ENCODE results near the gene CHTF8. TPM values are rescaled to one million over a fixed set of nuclear protein-coding genes. Genes with fewer than 3 reads are reported as not detected.

CHTF8 gene, protein sequence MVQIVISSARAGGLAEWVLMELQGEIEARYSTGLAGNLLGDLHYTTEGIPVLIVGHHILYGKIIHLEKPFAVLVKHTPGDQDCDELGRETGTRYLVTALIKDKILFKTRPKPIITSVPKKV
- total RNA-seq = 43.5 TPM

DNA sequence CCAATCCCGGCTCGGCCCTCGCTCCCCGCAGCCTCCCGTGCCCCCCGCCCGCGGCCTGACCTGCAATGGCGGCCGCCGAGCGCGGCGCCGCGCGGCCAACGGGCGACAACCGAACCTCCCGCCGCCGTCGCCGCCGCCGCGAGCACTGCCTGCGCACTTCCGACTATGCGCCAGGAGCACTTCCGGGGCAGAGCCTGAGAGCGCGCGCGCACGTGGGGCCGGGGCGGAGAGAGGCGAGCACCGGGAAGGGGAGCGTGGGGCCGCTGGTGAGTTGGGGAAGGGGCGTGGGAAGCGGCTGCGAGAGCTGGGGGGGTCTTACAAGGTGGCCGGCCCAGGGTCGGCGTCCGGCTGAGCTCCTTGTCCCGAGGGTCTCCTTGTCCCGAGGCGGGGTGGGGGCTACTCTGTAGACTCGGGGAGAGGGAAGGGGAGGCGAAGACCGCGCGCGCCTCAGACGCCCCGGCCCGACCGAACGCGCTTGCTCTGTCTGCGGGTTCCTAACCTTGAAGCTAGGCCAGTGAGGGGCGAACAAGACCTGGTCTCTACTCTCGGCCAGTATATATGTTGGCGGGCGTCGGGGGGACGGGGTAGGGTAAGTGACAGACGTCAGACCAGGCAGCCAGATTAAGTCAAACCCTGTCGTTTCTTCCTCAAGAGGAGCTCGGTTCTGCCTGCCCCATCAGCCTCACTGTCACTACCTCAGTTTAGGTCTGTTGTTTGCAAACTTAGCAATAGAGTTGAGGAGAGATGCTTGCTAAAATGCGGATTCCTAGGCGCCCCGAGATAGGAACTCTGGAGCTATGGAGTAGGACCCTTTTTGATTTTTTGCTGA lies at the start of gene CHTF8, which contains the start of gene UTP4:
Gene CHTF8 (minus strand): TSS at position 165 of the 829 bp plus-strand sequence. CDS start 11,130 bp downstream, outside the sequence.
Gene UTP4 (plus strand): TSS at position 226 of the 829 bp plus-strand sequence. CDS start 811 bp downstream, outside the sequence.

DNA sequence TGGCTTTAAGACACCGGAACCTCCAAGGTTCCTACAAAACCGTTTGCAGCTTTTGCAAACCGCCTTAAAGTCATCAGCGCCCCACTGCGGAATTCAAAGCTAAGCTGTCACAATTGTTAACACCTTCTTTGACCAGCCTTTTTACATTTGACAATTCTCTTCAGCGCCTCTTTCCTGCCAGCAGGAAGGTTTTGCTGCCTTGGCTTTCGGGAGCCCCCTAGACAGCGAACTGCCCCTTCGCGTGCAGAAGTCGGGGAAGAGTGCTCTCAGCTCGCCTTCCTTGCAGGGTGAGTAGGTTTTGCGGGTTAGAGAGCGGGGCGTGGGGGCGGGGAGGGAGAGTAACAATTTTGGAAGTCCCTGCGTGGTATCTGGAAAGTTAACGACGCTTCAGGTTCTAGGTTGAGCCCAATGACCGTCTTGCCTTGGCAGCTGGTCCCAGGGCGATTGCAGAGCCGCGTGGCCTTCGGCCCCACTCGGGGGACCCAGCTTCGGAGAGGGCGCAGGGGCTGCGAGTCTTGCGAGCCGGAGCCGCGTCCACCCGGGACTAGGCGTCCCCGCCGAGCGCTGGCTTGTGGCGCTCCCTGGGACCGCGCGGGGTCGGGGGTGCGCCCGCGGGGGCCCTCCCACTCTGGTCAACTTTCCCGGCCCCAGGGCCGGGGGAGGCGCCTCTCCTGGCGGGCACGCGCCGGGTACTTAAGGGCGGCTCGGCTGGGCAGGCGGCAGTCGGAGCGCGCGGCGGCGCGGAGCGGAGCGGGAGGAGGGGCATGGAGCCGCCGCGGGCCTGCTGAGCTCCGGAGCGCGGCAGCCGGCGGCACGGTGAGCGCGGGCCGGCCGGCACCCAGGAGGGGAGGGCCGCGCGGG lies 26.7 kb downstream of the CHTF8 start, which contains the start of gene HAS3:
Gene HAS3 (plus strand): TSS at position 153 of the 861 bp plus-strand sequence. CDS start 3,743 bp downstream, outside the sequence.

Small RNA genes within 50 kb of the gene (small RNA-seq; reads per million reads assigned to genes)
- gene RNU6-22P (ENCODE audit: low replicate concordance) = not detected

Other genes with a start within 250 kb of the CHTF8 start
- 9.7 TPM for gene HAS3, start 26.9 kb downstream of the CHTF8 start, total RNA-seq
- gene UTP4, start 61 bp upstream of the CHTF8 start, total RNA-seq = 30.0 TPM
- 12.2 TPM for gene SNTB2, start 54.6 kb upstream of the CHTF8 start, total RNA-seq
- 33.8 TPM for gene VPS4A, start 178.8 kb upstream of the CHTF8 start, total RNA-seq
- 16.9 TPM for gene PDF, start 198.0 kb upstream of the CHTF8 start, total RNA-seq
- 59.2 TPM for gene COG8, start 207.0 kb upstream of the CHTF8 start, total RNA-seq
- gene NIP7, start 207.2 kb upstream of the CHTF8 start, total RNA-seq = 13.8 TPM
- not detected for gene TMED6, start 219.2 kb upstream of the CHTF8 start, total RNA-seq